A549 (cell line): ENCODE results near the gene NFX1. TPM values are rescaled to one million over a fixed set of nuclear protein-coding genes. Genes with fewer than 3 reads are reported as not detected.

Experiments used
- ATAC-seq, 2 experiments: fragments of 200-7000 bp in 1 of 2; fragments of >200 bp in 1 of 2; cut with Nextera tagmentation in 1 of 2; cut with Tn5 transposase in 1 of 2; 3 replicates each; pipeline versions ENCODE4 v1.8.0 to v1.9.1; 2018 to 2020; ENCODE audit warnings: mild to moderate bottlenecking in 1 of 2, moderate library complexity in 1 of 2
- CTCF ChIA-PET: fragments of 300-600 bp; sonication (Branson Sonifier 250); formaldehyde crosslinking; extraction: SDS; loops from one replicate; lab custom pipeline; 2021; ENCODE audit warnings: antibody characterized with exemption, inconsistent platforms; lab: Yijun Ruan, JAX
- POLR2A ChIA-PET: fragments of 350-600 bp; formaldehyde crosslinking; extraction: SDS; loops from one replicate; lab custom pipeline; 2021; ENCODE audit warnings: antibody characterized with exemption, inconsistent platforms; lab: Yijun Ruan, JAX
- DNase-seq, 2 experiments: peaks; one replicate each; pipeline versions ENCODE4 v3.0.0 to v3.0.0-alpha.2; 2011 to 2016; ENCODE audit warnings: low read depth in 1 of 2, low spot score in 1 of 2
- FAIRE-seq: peaks from 2 replicates; lab custom pipeline; 2011; peaks lifted over from hg19 to GRCh38; lab: Jason Lieb, UNC
- H3K27ac ChIP-seq, 2 experiments: fragments of >200 bp; sonication (Bioruptor Twin); formaldehyde crosslinking; 3 replicates each; pipeline ENCODE4 v1.5.1; 2016 to 2017
- H3K4me1 ChIP-seq: fragments of >200 bp; sonication (Bioruptor Twin); formaldehyde crosslinking; 3 replicates; pipeline ENCODE4 v1.6.1; 2016
- H3K4me2 ChIP-seq: fragments of >200 bp; sonication (Bioruptor Twin); formaldehyde crosslinking; 3 replicates; pipeline ENCODE4 v1.6.1; 2016
- H3K4me3 ChIP-seq: fragments of >200 bp; sonication (Bioruptor Twin); formaldehyde crosslinking; 3 replicates; pipeline ENCODE4 v1.5.1; 2016
- H3K9me3 ChIP-seq: fragments of >200 bp; sonication (Bioruptor Twin); formaldehyde crosslinking; 3 replicates; pipeline ENCODE4 v1.6.1; 2016
- ATOH8 ChIP-seq: fragments of 250-450 bp; sonication (Bioruptor Pico); IDR thresholded peaks from 2 replicates; pipeline ENCODE4 v1.5.0; 2020; ENCODE audit warnings: low read depth, mild to moderate bottlenecking, moderate library complexity
- BHLHE40 ChIP-seq: IDR thresholded peaks from 2 replicates; pipeline ENCODE4 v1.6.1; 2012; ENCODE audit warnings: low read depth, low read length, inconsistent platforms
- CBX2 ChIP-seq: fragments of 200-600 bp; sonication (generic); IDR thresholded peaks from 2 replicates; pipeline ENCODE4 v1.6.1; 2016; ENCODE audit warnings: low read depth, mild to moderate bottlenecking, borderline replicate concordance
- CEBPB ChIP-seq, 2 experiments: fragments of >200 bp in 1 of 2; sonication (Bioruptor Twin) in 1 of 2; formaldehyde crosslinking in 1 of 2; IDR thresholded peaks; 2 replicates each; pipeline ENCODE4 v1.6.1; 2012 to 2016
- CHD2 ChIP-seq: fragments of 150-350 bp; IDR thresholded peaks from 2 replicates; pipeline ENCODE4 v1.6.1; 2014; ENCODE audit warnings: low read length; ENCODE audit not compliant: partially characterized antibody
- EHF ChIP-seq: fragments of 250-450 bp; sonication (Bioruptor Pico); IDR thresholded peaks from 2 replicates; pipeline ENCODE4 v1.5.0; 2020; ENCODE audit warnings: mild to moderate bottlenecking
- ESRRA ChIP-seq: fragments of 150-350 bp; IDR thresholded peaks from 2 replicates; pipeline ENCODE4 v1.6.1; 2014; ENCODE audit warnings: mild to moderate bottlenecking, low read length, borderline replicate concordance
- FOSL2 ChIP-seq, 2 experiments: fragments of 450-650 bp in 1 of 2; fragments of >200 bp in 1 of 2; sonication (Bioruptor Twin) in 1 of 2; formaldehyde crosslinking; IDR thresholded peaks; 2 replicates each; pipeline versions ENCODE4 v1.5.0 to v1.6.1; 2016 to 2020; ENCODE audit warnings: mild to moderate bottlenecking in 1 of 2, moderate library complexity in 1 of 2
- HDAC2 ChIP-seq: fragments of 200-600 bp; sonication (generic); IDR thresholded peaks from 2 replicates; pipeline ENCODE4 v1.6.1; 2016
- HOXA7 ChIP-seq: fragments of 250-450 bp; sonication (Bioruptor Pico); IDR thresholded peaks from 2 replicates; pipeline ENCODE4 v1.5.0; 2020; ENCODE audit warnings: mild to moderate bottlenecking, moderate library complexity
- JUN ChIP-seq, 2 experiments: fragments of >200 bp; sonication (Bioruptor Twin); formaldehyde crosslinking; IDR thresholded peaks; 2 replicates in 1 of 2; 3 replicates in 1 of 2; pipeline ENCODE4 v1.6.1; 2016 to 2017
- JUNB ChIP-seq: fragments of >200 bp; sonication (Bioruptor Twin); formaldehyde crosslinking; IDR thresholded peaks from 2 replicates; pipeline ENCODE4 v1.6.1; 2016
- KDM5A ChIP-seq: fragments of 200-600 bp; sonication (generic); IDR thresholded peaks from 2 replicates; pipeline ENCODE4 v1.6.1; 2016; ENCODE audit warnings: antibody characterized with exemption, mild to moderate bottlenecking
- POLR2AphosphoS2 ChIP-seq: conservative IDR thresholded peaks from 2 replicates; pipeline ENCODE4 v1.6.1; 2012; ENCODE audit warnings: low read length, improper control_type of control experiment, inconsistent platforms
- RAD21 ChIP-seq, 2 experiments: fragments of >200 bp in 1 of 2; sonication (Bioruptor Twin) in 1 of 2; formaldehyde crosslinking in 1 of 2; IDR thresholded peaks in 1 of 2; conservative IDR thresholded peaks in 1 of 2; 2 replicates in 1 of 2; 3 replicates in 1 of 2; pipeline ENCODE4 v1.6.1; 2012 to 2018; ENCODE audit warnings: inconsistent platforms in 1 of 2
- RARB ChIP-seq: fragments of 250-450 bp; sonication (Bioruptor Pico); IDR thresholded peaks from 2 replicates; pipeline ENCODE4 v1.8.0; 2021; ENCODE audit warnings: mild to moderate bottlenecking, moderate library complexity
- RFX5 ChIP-seq: fragments of 450-650 bp; IDR thresholded peaks from 2 replicates; pipeline ENCODE4 v1.7.1; 2014; ENCODE audit warnings: antibody characterized with exemption, mild to moderate bottlenecking, moderate library complexity
- SREBF2 ChIP-seq: fragments of 450-650 bp; IDR thresholded peaks from 2 replicates; pipeline ENCODE4 v1.6.1; 2014; ENCODE audit warnings: mild to moderate bottlenecking, moderate library complexity
- TP53 ChIP-seq: fragments of 250-450 bp; sonication (Bioruptor Pico); IDR thresholded peaks from 2 replicates; pipeline ENCODE4 v1.5.0; 2021; ENCODE audit warnings: mild to moderate bottlenecking, moderate library complexity
- USF2 ChIP-seq: fragments of 450-650 bp; IDR thresholded peaks from 2 replicates; pipeline ENCODE4 v1.6.1; 2014; ENCODE audit warnings: antibody characterized with exemption
- ZC3H11A ChIP-seq: fragments of 450-650 bp; IDR thresholded peaks from 2 replicates; pipeline ENCODE4 v1.6.1; 2014; ENCODE audit warnings: antibody characterized with exemption, mild to moderate bottlenecking
- ZFP36 ChIP-seq: fragments of 450-650 bp; IDR thresholded peaks from 2 replicates; pipeline ENCODE4 v1.6.1; 2014; ENCODE audit warnings: borderline replicate concordance; ENCODE audit not compliant: partially characterized antibody
- WGBS: methylation state at CpG from one replicate; pipeline ENCODE4 v1.1.6; 2017; ENCODE audit errors: missing lambda C conversion rate; 5-methylcytosine and 5-hydroxymethylcytosine counted together
- polyA minus RNA-seq: library from RNA; depleted of rRNA, polyadenylated mRNA; stranded (reverse); fragments of >200 nt; gene quantifications from 2 replicates; pipeline ENCODE4 v1.2.3, GENCODE V29; 2011; rRNA and poly(A)+ RNA removed
- polyA plus RNA-seq, 4 experiments: library from polyadenylated mRNA; depleted of rRNA in 3 of 4; stranded (reverse); fragments of >200 nt; fragmentation: RNase III in 1 of 4; extraction: RNeasy Plus Mini Kit Qiagen cat#74134 plus additional on column Dnase treatment in 1 of 4; gene quantifications; 2 replicates in 3 of 4; 3 replicates in 1 of 4; pipeline ENCODE4 v1.2.3, GENCODE V29; 2011 to 2017
- TF ChIP-seq, protein P1 (sequence below): fragments of >200 bp; sonication (Bioruptor Twin); formaldehyde crosslinking; IDR thresholded peaks from 2 replicates; pipeline ENCODE4 v1.6.1; 2016
- TF ChIP-seq, protein P2 (sequence below): IDR thresholded peaks from 2 replicates; pipeline ENCODE4 v1.6.1; 2012
- TF ChIP-seq, protein P3 (sequence below): fragments of >200 bp; sonication (Bioruptor Twin); formaldehyde crosslinking; IDR thresholded peaks from 3 replicates; pipeline ENCODE4 v1.5.1; 2016
- TF ChIP-seq, protein P4 (sequence below): fragments of 150-350 bp; IDR thresholded peaks from 2 replicates; pipeline ENCODE4 v1.6.1; 2014; ENCODE audit warnings: low read depth, mild to moderate bottlenecking, low read length
- TF ChIP-seq, protein P5 (sequence below): fragments of 200-600 bp; sonication (generic); IDR thresholded peaks from 2 replicates; pipeline ENCODE4 v1.6.1; 2016; ENCODE audit warnings: antibody characterized with exemption, mild to moderate bottlenecking, moderate library complexity
- TF ChIP-seq, protein P6 (sequence below): IDR thresholded peaks from 2 replicates; pipeline ENCODE4 v1.6.1; 2012; ENCODE audit warnings: low read depth, borderline replicate concordance

Gene NFX1
- polyA plus RNA-seq (2011; rRNA removed) (41.1 and 41.2 TPM in 2 replicates), polyA plus RNA-seq (2017; fragmentation: RNase III; extraction: RNeasy Plus Mini Kit Qiagen cat#74134 plus additional on column Dnase treatment) (23.6 to 25.0 TPM (median 24.8 TPM) in 3 replicates), polyA minus RNA-seq (76.4 and 88.5 TPM in 2 replicates)
- polyA plus RNA-seq (2012; cell fraction: cytosol; rRNA removed), result 20.7 and 21.0 TPM in 2 replicates
- polyA plus RNA-seq (2012; cell fraction: nucleus; rRNA removed), result 37.4 and 41.3 TPM in 2 replicates

- FAIRE-seq (peak; percentile 28), ATAC-seq (peak; percentile 86 to 94), DNase-seq (peak; percentile 95 to 99)
- H3K9me3 ChIP-seq, result no peaks in the 10 kb centered on the region
- ChIA-PET CTCF (interaction anchor here (0.7 to 2.6 kb wide), 10 partner anchors 9 to 432 kb away, joined by 3 to 7 read pairs (median 4); partner anchors contain the start of gene AQP3), POLR2A (interaction anchor here (0.7 to 1.7 kb wide), 17 partner anchors 10 to 530 kb away, joined by 3 to 13 read pairs (median 5); partner anchors contain the start of genes B4GALT1, BAG1, CHMP5 and DNAJA1)
- H3K4me1 ChIP-seq, result peaks cover 48% of the 10 kb centered on the region
- peak within 1 kb of the TSS; percentile 91 to 99 for H3K27ac ChIP-seq
- peak within 1 kb of the TSS; percentile 66 for H3K4me3 ChIP-seq
- H3K4me2 ChIP-seq, result peak within 1 kb of the TSS; percentile 91
- 1% methylated on average over 57 of the region's 63 CpGs for WGBS
- no peak for TF ChIP-seq SREBF2
- TF ChIP-seq ZFP36, result no peak
- TF ChIP-seq, protein P1, sequence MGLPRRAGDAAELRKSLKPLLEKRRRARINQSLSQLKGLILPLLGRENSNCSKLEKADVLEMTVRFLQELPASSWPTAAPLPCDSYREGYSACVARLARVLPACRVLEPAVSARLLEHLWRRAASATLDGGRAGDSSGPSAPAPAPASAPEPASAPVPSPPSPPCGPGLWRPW, result no peak
- TF ChIP-seq CEBPB (IDR thresholded peaks at IDR 0.05), result peak; percentile 97 to 98
- no peak for TF ChIP-seq ZC3H11A
- peak; percentile 98 for TF ChIP-seq USF2
- TF ChIP-seq ESRRA, result no peak; the same call in 1 of the 2 replicates
- peak; percentile 59 to 88; a peak in 4 of 5 replicates for TF ChIP-seq JUN (IDR thresholded peaks at IDR 0.05)
- TF ChIP-seq, protein P2, sequence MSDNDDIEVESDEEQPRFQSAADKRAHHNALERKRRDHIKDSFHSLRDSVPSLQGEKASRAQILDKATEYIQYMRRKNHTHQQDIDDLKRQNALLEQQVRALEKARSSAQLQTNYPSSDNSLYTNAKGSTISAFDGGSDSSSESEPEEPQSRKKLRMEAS, result peak; percentile 98
- TF ChIP-seq CHD2, result peak; percentile 84
- TF ChIP-seq HOXA7, result peak; percentile 91
- TF ChIP-seq CBX2, result no peak
- no peak for TF ChIP-seq FOSL2 (IDR thresholded peaks at IDR 0.05)
- TF ChIP-seq FOSL2 (CRISPR knock-in tag; IDR thresholded peaks at IDR 0.05), result peak; percentile 49
- 0 out of 2 replicates have a peak, but pooled peaks have one; percentile 55 for TF ChIP-seq RARB (CRISPR knock-in tag)
- TF ChIP-seq, protein P3, sequence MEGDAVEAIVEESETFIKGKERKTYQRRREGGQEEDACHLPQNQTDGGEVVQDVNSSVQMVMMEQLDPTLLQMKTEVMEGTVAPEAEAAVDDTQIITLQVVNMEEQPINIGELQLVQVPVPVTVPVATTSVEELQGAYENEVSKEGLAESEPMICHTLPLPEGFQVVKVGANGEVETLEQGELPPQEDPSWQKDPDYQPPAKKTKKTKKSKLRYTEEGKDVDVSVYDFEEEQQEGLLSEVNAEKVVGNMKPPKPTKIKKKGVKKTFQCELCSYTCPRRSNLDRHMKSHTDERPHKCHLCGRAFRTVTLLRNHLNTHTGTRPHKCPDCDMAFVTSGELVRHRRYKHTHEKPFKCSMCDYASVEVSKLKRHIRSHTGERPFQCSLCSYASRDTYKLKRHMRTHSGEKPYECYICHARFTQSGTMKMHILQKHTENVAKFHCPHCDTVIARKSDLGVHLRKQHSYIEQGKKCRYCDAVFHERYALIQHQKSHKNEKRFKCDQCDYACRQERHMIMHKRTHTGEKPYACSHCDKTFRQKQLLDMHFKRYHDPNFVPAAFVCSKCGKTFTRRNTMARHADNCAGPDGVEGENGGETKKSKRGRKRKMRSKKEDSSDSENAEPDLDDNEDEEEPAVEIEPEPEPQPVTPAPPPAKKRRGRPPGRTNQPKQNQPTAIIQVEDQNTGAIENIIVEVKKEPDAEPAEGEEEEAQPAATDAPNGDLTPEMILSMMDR, result no peak
- TF ChIP-seq RAD21 (conservative IDR thresholded peaks at IDR 0.05 in 1 of 2, IDR thresholded peaks at IDR 0.05 in 1 of 2), result no peak
- TF ChIP-seq, protein P4, sequence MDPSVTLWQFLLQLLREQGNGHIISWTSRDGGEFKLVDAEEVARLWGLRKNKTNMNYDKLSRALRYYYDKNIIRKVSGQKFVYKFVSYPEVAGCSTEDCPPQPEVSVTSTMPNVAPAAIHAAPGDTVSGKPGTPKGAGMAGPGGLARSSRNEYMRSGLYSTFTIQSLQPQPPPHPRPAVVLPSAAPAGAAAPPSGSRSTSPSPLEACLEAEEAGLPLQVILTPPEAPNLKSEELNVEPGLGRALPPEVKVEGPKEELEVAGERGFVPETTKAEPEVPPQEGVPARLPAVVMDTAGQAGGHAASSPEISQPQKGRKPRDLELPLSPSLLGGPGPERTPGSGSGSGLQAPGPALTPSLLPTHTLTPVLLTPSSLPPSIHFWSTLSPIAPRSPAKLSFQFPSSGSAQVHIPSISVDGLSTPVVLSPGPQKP, result peak; percentile 82; the same call in 1 of the 2 replicates
- TF ChIP-seq, protein P5, sequence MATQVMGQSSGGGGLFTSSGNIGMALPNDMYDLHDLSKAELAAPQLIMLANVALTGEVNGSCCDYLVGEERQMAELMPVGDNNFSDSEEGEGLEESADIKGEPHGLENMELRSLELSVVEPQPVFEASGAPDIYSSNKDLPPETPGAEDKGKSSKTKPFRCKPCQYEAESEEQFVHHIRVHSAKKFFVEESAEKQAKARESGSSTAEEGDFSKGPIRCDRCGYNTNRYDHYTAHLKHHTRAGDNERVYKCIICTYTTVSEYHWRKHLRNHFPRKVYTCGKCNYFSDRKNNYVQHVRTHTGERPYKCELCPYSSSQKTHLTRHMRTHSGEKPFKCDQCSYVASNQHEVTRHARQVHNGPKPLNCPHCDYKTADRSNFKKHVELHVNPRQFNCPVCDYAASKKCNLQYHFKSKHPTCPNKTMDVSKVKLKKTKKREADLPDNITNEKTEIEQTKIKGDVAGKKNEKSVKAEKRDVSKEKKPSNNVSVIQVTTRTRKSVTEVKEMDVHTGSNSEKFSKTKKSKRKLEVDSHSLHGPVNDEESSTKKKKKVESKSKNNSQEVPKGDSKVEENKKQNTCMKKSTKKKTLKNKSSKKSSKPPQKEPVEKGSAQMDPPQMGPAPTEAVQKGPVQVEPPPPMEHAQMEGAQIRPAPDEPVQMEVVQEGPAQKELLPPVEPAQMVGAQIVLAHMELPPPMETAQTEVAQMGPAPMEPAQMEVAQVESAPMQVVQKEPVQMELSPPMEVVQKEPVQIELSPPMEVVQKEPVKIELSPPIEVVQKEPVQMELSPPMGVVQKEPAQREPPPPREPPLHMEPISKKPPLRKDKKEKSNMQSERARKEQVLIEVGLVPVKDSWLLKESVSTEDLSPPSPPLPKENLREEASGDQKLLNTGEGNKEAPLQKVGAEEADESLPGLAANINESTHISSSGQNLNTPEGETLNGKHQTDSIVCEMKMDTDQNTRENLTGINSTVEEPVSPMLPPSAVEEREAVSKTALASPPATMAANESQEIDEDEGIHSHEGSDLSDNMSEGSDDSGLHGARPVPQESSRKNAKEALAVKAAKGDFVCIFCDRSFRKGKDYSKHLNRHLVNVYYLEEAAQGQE, result peak; percentile 71
- peak; percentile 65; the same call in 1 of the 2 replicates for TF ChIP-seq ATOH8 (CRISPR knock-in tag)
- peak; percentile 92 for TF ChIP-seq TP53 (CRISPR knock-in tag)
- peak; percentile 41; the same call in 1 of the 2 replicates for TF ChIP-seq EHF (CRISPR knock-in tag)
- TF ChIP-seq BHLHE40, result peak; percentile 93
- 0 out of 2 replicates have a peak, but pooled peaks have one; percentile 52 for TF ChIP-seq RFX5
- no peak for TF ChIP-seq KDM5A
- TF ChIP-seq, protein P6, sequence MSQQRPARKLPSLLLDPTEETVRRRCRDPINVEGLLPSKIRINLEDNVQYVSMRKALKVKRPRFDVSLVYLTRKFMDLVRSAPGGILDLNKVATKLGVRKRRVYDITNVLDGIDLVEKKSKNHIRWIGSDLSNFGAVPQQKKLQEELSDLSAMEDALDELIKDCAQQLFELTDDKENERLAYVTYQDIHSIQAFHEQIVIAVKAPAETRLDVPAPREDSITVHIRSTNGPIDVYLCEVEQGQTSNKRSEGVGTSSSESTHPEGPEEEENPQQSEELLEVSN, result peak; percentile 92
- TF ChIP-seq POLR2AphosphoS2, result 0 out of 2 replicates have a peak, but pooled peaks have one; percentile 67
- TF ChIP-seq JUNB, result no peak
- TF ChIP-seq HDAC2, result no peak
Observed at GRCh38 chr9:33290247-33291030, at the start of gene NFX1. Gene NFX1 (plus strand): TSS chr9:33290516. CDS start chr9:33290573, 57 bp downstream.
